Heart left ventricle (tissue), 16 donors: ENCODE data around the gene PLA2G4D. TPM values are rescaled to one million over a fixed set of nuclear protein-coding genes. Genes with fewer than 3 reads are reported as not detected.

ENCODE experiments used
- ATAC-seq, 4 donors: fragments of 200-7000 bp; cut with Tn5 transposase; one replicate each; pipeline ENCODE4 v1.9.1; 2020 to 2022; ENCODE audit warnings: moderate library complexity in 4 of 4, mild to moderate bottlenecking in 3 of 4, moderate number of reproducible peaks in 1 of 4
- DNase-seq, 5 donors: peaks; one replicate each; pipeline ENCODE4 v3.0.0-alpha.2; 2020
- H3K27ac ChIP-seq, 12 donors: fragments of 200-600 bp; sonication (generic) in 4 of 12; one replicate each; pipeline versions ENCODE4 v1.5.0 to v1.8.0; 2016 to 2022; ENCODE audit warnings: mild to moderate bottlenecking in 2 of 12
- H3K27me3 ChIP-seq, 9 donors: fragments of 200-600 bp; sonication (generic) in 2 of 9; one replicate each; pipeline versions ENCODE4 v1.5.1 to v1.8.0; 2016 to 2022; ENCODE audit warnings: mild to moderate bottlenecking in 3 of 9
- H3K36me3 ChIP-seq, 9 donors: fragments of 200-600 bp; sonication (generic) in 2 of 9; one replicate each; pipeline versions ENCODE4 v1.5.0 to v1.8.0; 2018 to 2022; ENCODE audit warnings: mild to moderate bottlenecking in 2 of 9
- H3K4me1 ChIP-seq, 12 donors: fragments of 200-600 bp; sonication (generic) in 4 of 12; one replicate each; pipeline versions ENCODE4 v1.5.0 to v1.8.0; 2016 to 2022; ENCODE audit warnings: mild to moderate bottlenecking in 3 of 12
- H3K4me3 ChIP-seq, 12 donors: fragments of 200-600 bp; sonication (generic) in 4 of 12; one replicate each; pipeline versions ENCODE4 v1.5.0 to v1.8.0; 2017 to 2022; ENCODE audit warnings: mild to moderate bottlenecking in 9 of 12, moderate library complexity in 4 of 12
- H3K9me3 ChIP-seq, 12 donors: fragments of 200-600 bp; sonication (generic) in 4 of 12; one replicate each; pipeline versions ENCODE4 v1.5.0 to v1.8.0; 2016 to 2022; ENCODE audit warnings: mild to moderate bottlenecking in 1 of 12
- CTCF ChIP-seq, 12 donors: fragments of 200-600 bp; sonication (generic) in 4 of 12; IDR thresholded peaks; one replicate each; pipeline versions ENCODE4 v1.5.0 to v1.8.0; 2018 to 2022; ENCODE audit warnings: antibody characterized with exemption in 12 of 12, mild to moderate bottlenecking in 5 of 12
- POLR2A ChIP-seq, 2 donors: fragments of 450-650 bp; IDR thresholded peaks; one replicate each; pipeline ENCODE4 v1.6.1; 2017; ENCODE audit warnings: antibody characterized with exemption in 2 of 2, mild to moderate bottlenecking in 2 of 2, moderate library complexity in 2 of 2
- whole genome bisulfite sequencing, 4 donors: extraction: QIAGEN DNeasy Blood & Tissue Kit in 2 of 4; methylation state at CpG; one replicate each; pipeline versions ENCODE4 v1.1.5 to v1.1.7; 2013 to 2018; 5-methylcytosine and 5-hydroxymethylcytosine counted together
- intact Hi-C, 10 donors: fragments of 100-400 bp; cut with DNase I; formaldehyde crosslinking; loops; one replicate each; pipeline versions ENCODE4 v1.11.1 to v1.14.2; 2022
- polyA plus RNA-seq, 2 donors: library from polyadenylated mRNA; stranded (reverse); fragments of 200-250 nt; gene quantifications; one replicate each; pipeline ENCODE4 v1.2.3, GENCODE V29; 2013
- total RNA-seq, 9 donors: library from RNA; depleted of rRNA in 2 of 9; stranded (reverse); fragments of >200 nt in 2 of 9; fragmentation: NEBNext Ultra II Directional in 3 of 9; extraction: Animal tissue kit (Norgen Biotek cat#: 25700) in 3 of 9; gene quantifications; one replicate each; pipeline versions ENCODE4 v1.1.0 to v1.2.4, GENCODE V29; 2016 to 2023
- donor health status: ischemic (EF 13 %, LVEDD 7.1; RV severe dilation, severe dysfunction).
- donor health status: healthy with polysubstance abuse.
- donor health status: DM: no; HTN: yes; CAD: no.
- donor health status: DM: no; HTN: no; CAD: no.
- donor health status: ischemic (EF 25% LVEDD 6.9; RV normal size, moderate dysfunction).
- donor health status: ischemic (EF 25% LVEDD 5.7; RV mildly dilated, moderate dysfunction).
- donor health status: healthy.
- donor health status: DM: yes; HTN: yes; CAD: no.
- donor health status: ischemic (EF 35%, LVEDD 5.7; RV mildly dilated, moderate dysfunction).
- donor health status: nonischemic (EF 11% LVEDD 7.7; RV severe dilation, severe dysfunction).
- donor health status: DM: yes; HTN: yes; CAD: no.
- donor health status: PGD.
- donor health status: ischemic (EF 29% LVEDD 5.4; RV normal size, mild dysfunction).
- donor health status: nonischemic (EF 23%, LVEDD 6.1; RV moderate dilation, normal function).

The PLA2G4D gene
- total and polyA plus RNA-seq, 11 donors: not detected

GRCh38 chr15:42121682-42122081 is 27.3 kb upstream of the PLA2G4D start:
- H3K36me3 ChIP-seq: no peaks in the 10 kb centered on the region
- H3K27ac ChIP-seq: no peak overlapping the region
- no peak overlapping the region for H3K4me3 ChIP-seq
- peaks cover 0 to 1% (median 0%) of the 10 kb centered on the region in 12 donors for H3K9me3 ChIP-seq
- TF ChIP-seq CTCF (IDR thresholded peaks at IDR 0.05) (no peak), POLR2A (IDR thresholded peaks at IDR 0.05) (no peak)
- H3K27me3 ChIP-seq: no peaks in the 10 kb centered on the region
- 42 to 78% (median 65%) methylated on average over 2 of the region's 2 CpGs for WGBS, 4 donors
- H3K4me1 ChIP-seq: peaks cover 0 to 5% (median 0%) of the 10 kb centered on the region in 12 donors
- ATAC-seq: no peak
- intact Hi-C loops: no loop called here
- no peak for DNase-seq

GRCh38 chr15:42121021-42121420 is 26.7 kb upstream of the PLA2G4D start:
- 90 to 94% (median 93%) methylated on average over 6 of the region's 6 CpGs for WGBS, 4 donors
- ATAC-seq: no peak

GRCh38 chr15:42120285-42120684 is 25.9 kb upstream of the PLA2G4D start:
- H3K27ac ChIP-seq: no peak overlapping the region
- intact Hi-C loops: no loop called here
- peaks cover 0 to 5% (median 0%) of the 10 kb centered on the region in 12 donors for H3K4me1 ChIP-seq
- no peaks in the 10 kb centered on the region for H3K27me3 ChIP-seq
- H3K4me3 ChIP-seq: no peak overlapping the region
- no peak for ATAC-seq
- H3K9me3 ChIP-seq: peaks cover 0 to 8% (median 0%) of the 10 kb centered on the region in 12 donors
- H3K36me3 ChIP-seq: no peaks in the 10 kb centered on the region
- DNase-seq: no peak
- 91 to 98% (median 97%) methylated on average over 1 of the region's 1 CpG for WGBS, 4 donors
- TF ChIP-seq POLR2A (IDR thresholded peaks at IDR 0.05) (no peak), CTCF (IDR thresholded peaks at IDR 0.05) (no peak)

More at GRCh38 chr15:42121021-42121420, 26.7 kb upstream of the PLA2G4D start:
- TF ChIP-seq CTCF (IDR thresholded peaks at IDR 0.05) (no peak), POLR2A (IDR thresholded peaks at IDR 0.05) (no peak)
- intact Hi-C loops: no loop called here
- DNase-seq: no peak
- Histone ChIP-seq H3K27me3 (no peaks in the 10 kb centered on the region), H3K27ac (no peak overlapping the region), H3K4me1 (peaks cover 0 to 5% (median 0%) of the 10 kb centered on the region in 12 donors), H3K4me3 (no peak overlapping the region), H3K9me3 (peaks cover 0 to 8% (median 0%) of the 10 kb centered on the region in 12 donors), H3K36me3 (no peaks in the 10 kb centered on the region)

- H3K36me3 ChIP-seq: no peaks in the 10 kb centered on the region
- no peaks in the 10 kb centered on the region for H3K27me3 ChIP-seq
- intact Hi-C loops: no loop called here
- no peak for DNase-seq
- no peak overlapping the region for H3K4me3 ChIP-seq
- WGBS, 4 donors: 59 to 84% (median 63%) methylated on average over 4 to 5 of the region's 5 CpGs
- H3K4me1 ChIP-seq: peaks cover 0 to 5% (median 0%) of the 10 kb centered on the region in 12 donors
- TF ChIP-seq CTCF (IDR thresholded peaks at IDR 0.05): no peak
- TF ChIP-seq POLR2A (IDR thresholded peaks at IDR 0.05): no peak
- ATAC-seq: no peak
- H3K9me3 ChIP-seq: peaks cover 0 to 8% (median 0%) of the 10 kb centered on the region in 12 donors
- H3K27ac ChIP-seq: no peak overlapping the region
These were observed 25.0 kb upstream of the PLA2G4D start for GRCh38 chr15:42119446-42119760.
